SK-N-SH (cell line): ENCODE measurements around the gene LSM4. TPM values are rescaled to one million over a fixed set of nuclear protein-coding genes. Genes with fewer than 3 reads are reported as not detected.

Experiments used
- CTCF ChIA-PET: fragments of 300-600, 350-600 bp; formaldehyde crosslinking; extraction: SDS; loops from one replicate; lab custom pipeline; 2021; lab: Yijun Ruan, JAX
- POLR2A ChIA-PET: fragments of 350-600 bp; sonication (Branson Sonifier 250); formaldehyde crosslinking; extraction: SDS; loops from one replicate; lab custom pipeline; 2020; ENCODE audit warnings: antibody characterized with exemption, inconsistent platforms; lab: Yijun Ruan, JAX
- DNase-seq: peaks from one replicate; pipeline ENCODE4 v3.0.0; 2012
- H2AFZ ChIP-seq: fragments of 200-600 bp; sonication (generic); 2 replicates; pipeline ENCODE4 v1.8.1; 2016; ENCODE audit warnings: antibody characterized with exemption, mild to moderate bottlenecking, low read depth
- H3F3A ChIP-seq: fragments of 200-600 bp; sonication (generic); replicated peaks from 2 replicates; pipeline ENCODE3; 2016; ENCODE audit warnings: antibody characterized with exemption, mild to moderate bottlenecking; ENCODE audit not compliant: insufficient read depth
- H3K27ac ChIP-seq, 2 experiments: fragments of 200-500 bp in 1 of 2; fragments of 200-600 bp in 1 of 2; sonication (Bioruptor generic) in 1 of 2; sonication (generic), shearing (Covaris generic) in 1 of 2; 2 replicates each; pipeline versions ENCODE4 v1.5.1 to v1.6.1; 2014 to 2016; ENCODE audit warnings: low read depth in 2 of 2, inconsistent platforms in 1 of 2, low read length in 1 of 2, mild to moderate bottlenecking in 1 of 2, mixed read lengths in 1 of 2
- H3K27me3 ChIP-seq: fragments of 200-600 bp; sonication (generic), shearing (Covaris generic); 2 replicates; pipeline ENCODE4 v1.6.1; 2016; ENCODE audit warnings: mixed run types; ENCODE audit not compliant: insufficient read depth
- H3K36me3 ChIP-seq, 2 experiments: fragments of 200-500 bp in 1 of 2; fragments of 200-600 bp in 1 of 2; sonication (Bioruptor generic) in 1 of 2; sonication (generic) in 1 of 2; replicated peaks in 1 of 2; 2 replicates each; pipeline versions ENCODE3 to v1.5.1; 2014 to 2016; ENCODE audit warnings: low read length in 1 of 2, mild to moderate bottlenecking in 1 of 2; ENCODE audit not compliant: insufficient read depth in 2 of 2, control insufficient read depth in 1 of 2
- H3K4me1 ChIP-seq, 2 experiments: fragments of 200-500 bp in 1 of 2; fragments of 200-600 bp in 1 of 2; sonication (Bioruptor generic) in 1 of 2; sonication (generic), shearing (Covaris generic) in 1 of 2; 2 replicates each; pipeline versions ENCODE4 v1.5.1 to v1.6.1; 2014 to 2016; ENCODE audit warnings: low read depth in 1 of 2, low read length in 1 of 2, mixed run types in 1 of 2; ENCODE audit not compliant: insufficient read depth in 2 of 2, control insufficient read depth in 1 of 2
- H3K4me2 ChIP-seq: fragments of 200-600 bp; sonication (generic), shearing (Covaris generic); 2 replicates; pipeline ENCODE4 v1.6.1; 2017; ENCODE audit warnings: mixed run types
- H3K4me3 ChIP-seq, 2 experiments: fragments of 200-500 bp in 1 of 2; fragments of 200-600 bp in 1 of 2; sonication (Bioruptor generic) in 1 of 2; sonication (generic), shearing (Covaris generic) in 1 of 2; 2 replicates each; pipeline versions ENCODE4 v1.5.1 to v1.8.1; 2014 to 2016; ENCODE audit warnings: low read depth in 2 of 2, inconsistent platforms in 1 of 2, low read length in 1 of 2, mild to moderate bottlenecking in 1 of 2, mixed read lengths in 1 of 2, moderate library complexity in 1 of 2
- H3K79me2 ChIP-seq: fragments of 200-600 bp; sonication (generic); 2 replicates; pipeline ENCODE4 v1.8.1; 2017; ENCODE audit warnings: mild to moderate bottlenecking; ENCODE audit not compliant: insufficient read depth
- H3K9ac ChIP-seq: fragments of 200-600 bp; sonication (generic); 2 replicates; pipeline ENCODE4 v1.6.1; 2017; ENCODE audit warnings: mixed run types
- H3K9me2 ChIP-seq: fragments of 200-600 bp; sonication (generic); 2 replicates; pipeline ENCODE4 v1.6.1; 2017; ENCODE audit warnings: mixed run types
- H3K9me3 ChIP-seq: fragments of 200-600 bp; sonication (generic); 2 replicates; pipeline ENCODE4 v1.6.1; 2017; ENCODE audit warnings: mixed run types, mild to moderate bottlenecking, moderate library complexity
- H4K20me1 ChIP-seq: fragments of 200-600 bp; sonication (generic); 2 replicates; pipeline ENCODE4 v1.6.1; 2017; ENCODE audit warnings: mild to moderate bottlenecking, mixed run types; ENCODE audit not compliant: insufficient read depth
- GABPA ChIP-seq: IDR thresholded peaks from 2 replicates; pipeline ENCODE4 v1.4.0; 2012; ENCODE audit warnings: low read depth, mild to moderate bottlenecking
- IRF3 ChIP-seq: fragments of 150-350 bp; IDR thresholded peaks from 2 replicates; pipeline ENCODE4 v1.6.1; 2016; ENCODE audit warnings: mild to moderate bottlenecking, low read depth, low read length
- MAX ChIP-seq: IDR thresholded peaks from 2 replicates; pipeline ENCODE4 v1.4.0; 2012; ENCODE audit warnings: low read depth
- NFIC ChIP-seq: IDR thresholded peaks from 2 replicates; pipeline ENCODE4 v1.4.0; 2012; ENCODE audit warnings: borderline replicate concordance
- REST ChIP-seq: IDR thresholded peaks from 2 replicates; pipeline ENCODE4 v1.6.1; 2012; ENCODE audit warnings: mild to moderate bottlenecking, low read depth, low read length, moderate library complexity
- RXRA ChIP-seq: IDR thresholded peaks from 2 replicates; pipeline ENCODE4 v1.4.0; 2012; ENCODE audit warnings: low read depth, mild to moderate bottlenecking, borderline replicate concordance
- TAF1 ChIP-seq: IDR thresholded peaks from 2 replicates; pipeline ENCODE4 v1.6.1; 2012; ENCODE audit warnings: low read depth, mild to moderate bottlenecking, low read length, moderate library complexity, borderline replicate concordance
- ZBTB33 ChIP-seq: IDR thresholded peaks from 2 replicates; pipeline ENCODE4 v1.4.0; 2012; ENCODE audit warnings: low read depth, borderline replicate concordance
- WGBS: methylation state at CpG from one replicate; pipeline ENCODE4 v1.1.6; 2017; ENCODE audit warnings: low lambda C conversion rate; 5-methylcytosine and 5-hydroxymethylcytosine counted together
- polyA plus RNA-seq, 3 experiments: library from polyadenylated mRNA; depleted of rRNA; stranded (reverse); fragments of >200 nt; gene quantifications; 2 replicates each; pipeline ENCODE4 v1.2.3, GENCODE V29; 2012

LSM4 gene
- polyA plus RNA-seq, 1 of the 3 experiments (the other 2 are of a cell fraction), result 277 TPM

- Histone ChIP-seq H3F3A (peaks cover 3% of the 10 kb centered on the region), H3K9me2 (no peaks in the 10 kb centered on the region), H3K27me3 (no peaks in the 10 kb centered on the region), H3K36me3 (peaks cover 10 to 49% of the 10 kb centered on the region in 2 experiments), H2AFZ (no peak overlapping the region), H3K4me3 (no peak overlapping the region), H3K9me3 (no peaks in the 10 kb centered on the region), H3K27ac (no peak overlapping the region), H3K79me2 (no peaks in the 10 kb centered on the region; the same call in 1 of the 2 replicates), H3K4me2 (no peak overlapping the region), H4K20me1 (no peaks in the 10 kb centered on the region), H3K4me1 (no peaks in the 10 kb centered on the region; a peak in 1 of 4 replicates), H3K9ac (no peak overlapping the region)
- POLR2A ChIA-PET, result no interaction called here
- 98% methylated on average over 5 of the region's 13 CpGs for WGBS
- CTCF ChIA-PET, result interaction anchor here (9.7 kb wide), 1 partner anchor 31 kb away, joined by 103 read pairs; the partner anchor contains the start of gene JUND
- no peak for TF ChIP-seq NFIC
- TF ChIP-seq ZBTB33, result no peak
- no peak for TF ChIP-seq IRF3
- no peak for TF ChIP-seq TAF1
- TF ChIP-seq MAX, result no peak
- TF ChIP-seq RXRA, result no peak
- TF ChIP-seq GABPA, result no peak
- TF ChIP-seq REST, result no peak
- DNase-seq, result no peak
Measured at GRCh38 chr19:18310966-18311365, 11.9 kb downstream of the LSM4 start.
